Testis (tissue), 3 donors: ENCODE results near the gene SPPL2B. TPM values are rescaled to one million over a fixed set of nuclear protein-coding genes. Genes with fewer than 3 reads are reported as not detected.

Experiments used
- DNase-seq: peaks from one replicate; pipeline ENCODE4 v3.0.0-alpha.2; 2019
- H3K27ac ChIP-seq, 2 donors: fragments of 200-600 bp; sonication (generic); one replicate each; pipeline ENCODE4 v1.5.1; 2019
- H3K27me3 ChIP-seq: fragments of 200-600 bp; sonication (generic); one replicate; pipeline ENCODE4 v1.5.1; 2019
- H3K36me3 ChIP-seq: fragments of 200-600 bp; sonication (generic); one replicate; pipeline ENCODE4 v1.5.1; 2017; ENCODE audit warnings: low read depth; ENCODE audit errors: missing control alignments
- H3K4me1 ChIP-seq: fragments of 200-600 bp; sonication (generic); one replicate; pipeline ENCODE4 v1.5.1; 2019
- H3K4me3 ChIP-seq, 2 donors: fragments of 200-600 bp; sonication (generic); one replicate each; pipeline ENCODE4 v1.5.1; 2017 to 2019
- H3K9me3 ChIP-seq: fragments of 200-600 bp; sonication (generic); one replicate; pipeline ENCODE4 v1.5.1; 2017
- POLR2A ChIP-seq: fragments of 450-650 bp; IDR thresholded peaks from one replicate; pipeline ENCODE4 v1.6.1; 2017; ENCODE audit warnings: antibody characterized with exemption, mild to moderate bottlenecking, moderate library complexity
- WGBS, 2 donors: methylation state at CpG; one replicate each; pipeline ENCODE4 v1.1.5; 2018; 5-methylcytosine and 5-hydroxymethylcytosine counted together
- intact Hi-C: fragments of 100-400 bp; cut with DNase I; formaldehyde crosslinking; loops from one replicate; pipeline ENCODE4 v1.15.1; 2023; ENCODE audit warnings: low total_unique reads
- polyA plus RNA-seq: library from polyadenylated mRNA; stranded (reverse); fragments of 350-450 nt; fragmentation: Illumina TruSeq; extraction: RNeasy Lipid Tissue Mini Kit (QIAGEN cat#74804); gene quantifications from one replicate; pipeline ENCODE4 v1.2.3, GENCODE V29; 2014; ENCODE audit warnings: low read depth, low replicate concordance; ENCODE audit not compliant: insufficient read depth
- total RNA-seq, 2 donors: library from RNA; depleted of rRNA; stranded (reverse); fragments of >200 nt; gene quantifications; one replicate each; pipeline ENCODE4 v1.2.3, GENCODE V29; 2016
- TF ChIP-seq, protein P1 (sequence below), 3 experiments: fragments of 450-650 bp in 2 of 3; fragments of 200-600 bp in 1 of 3; sonication (generic) in 1 of 3; IDR thresholded peaks; one replicate each; pipeline ENCODE4 v1.5.1; 2016 to 2019; ENCODE audit warnings: antibody characterized with exemption in 3 of 3, mild to moderate bottlenecking in 2 of 3, moderate library complexity in 1 of 3

Gene SPPL2B
- total and polyA plus RNA-seq, 3 donors from 2014 or later = 132 to 215 (median 158) TPM

DNA sequence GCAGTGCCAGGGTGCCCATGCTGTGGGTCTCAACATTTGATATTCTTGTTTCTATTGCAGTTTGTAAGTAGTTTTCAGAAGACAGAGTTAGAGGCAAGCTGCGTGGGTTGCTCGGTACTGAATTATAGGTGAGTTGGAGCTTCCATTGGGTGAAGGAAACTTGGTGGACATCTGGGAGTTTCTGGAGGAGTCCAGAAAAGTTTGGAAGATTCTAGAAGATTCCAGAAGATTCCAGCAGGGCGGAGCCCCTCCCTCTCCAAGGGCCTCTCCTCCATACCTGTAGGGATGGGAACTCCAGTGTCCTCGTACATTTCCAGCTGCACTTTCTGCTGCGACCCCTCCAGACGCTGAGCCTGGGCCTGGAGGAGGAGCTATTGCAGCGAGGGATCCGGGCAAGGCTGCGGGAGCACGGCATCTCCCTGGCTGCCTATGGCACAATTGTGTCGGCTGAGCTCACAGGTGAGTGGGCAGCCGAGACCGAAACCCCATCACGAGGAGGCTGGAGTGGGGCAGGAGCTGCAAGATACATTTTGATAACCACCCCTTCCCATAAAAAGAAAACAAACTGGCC lies 70.3 kb downstream of the SPPL2B start:
- Histone ChIP-seq H3K36me3 (no peaks in the 10 kb centered on the region), H3K9me3 (no peaks in the 10 kb centered on the region)
- 85 to 91% methylated on average over 9 to 14 of the region's 14 CpGs for WGBS, 2 donors

DNA sequence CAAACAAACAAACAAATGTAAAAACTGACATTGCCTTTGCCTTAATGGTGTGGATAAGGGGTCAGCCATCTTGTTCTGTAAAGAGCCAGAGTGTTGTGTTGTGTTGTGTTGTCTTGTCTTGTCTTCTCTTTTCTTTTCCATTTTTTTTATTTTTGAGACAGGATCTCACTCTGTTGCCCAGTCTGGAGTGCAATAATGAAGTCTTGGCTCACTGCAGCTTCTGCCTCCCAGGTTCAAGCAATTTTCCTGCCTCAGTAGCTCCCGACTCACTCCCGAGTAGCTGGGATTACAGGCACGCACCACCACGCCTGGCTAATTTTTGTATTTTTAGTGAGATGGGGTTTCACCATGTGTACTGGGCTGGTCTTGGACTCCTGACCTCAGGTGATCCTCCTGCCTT lies 71.1 kb downstream of the SPPL2B start:
- Histone ChIP-seq H3K4me3 (no peak overlapping the region), H3K9me3 (no peaks in the 10 kb centered on the region), H3K27me3 (no peaks in the 10 kb centered on the region), H3K4me1 (no peaks in the 10 kb centered on the region), H3K36me3 (no peaks in the 10 kb centered on the region), H3K27ac (no peak overlapping the region)
- DNase-seq = no peak
- intact Hi-C loops = loop anchor here (10.0 kb wide), 1 partner anchor 125 kb away; no protein-coding TSS in a partner anchor
- TF ChIP-seq, protein P1, sequence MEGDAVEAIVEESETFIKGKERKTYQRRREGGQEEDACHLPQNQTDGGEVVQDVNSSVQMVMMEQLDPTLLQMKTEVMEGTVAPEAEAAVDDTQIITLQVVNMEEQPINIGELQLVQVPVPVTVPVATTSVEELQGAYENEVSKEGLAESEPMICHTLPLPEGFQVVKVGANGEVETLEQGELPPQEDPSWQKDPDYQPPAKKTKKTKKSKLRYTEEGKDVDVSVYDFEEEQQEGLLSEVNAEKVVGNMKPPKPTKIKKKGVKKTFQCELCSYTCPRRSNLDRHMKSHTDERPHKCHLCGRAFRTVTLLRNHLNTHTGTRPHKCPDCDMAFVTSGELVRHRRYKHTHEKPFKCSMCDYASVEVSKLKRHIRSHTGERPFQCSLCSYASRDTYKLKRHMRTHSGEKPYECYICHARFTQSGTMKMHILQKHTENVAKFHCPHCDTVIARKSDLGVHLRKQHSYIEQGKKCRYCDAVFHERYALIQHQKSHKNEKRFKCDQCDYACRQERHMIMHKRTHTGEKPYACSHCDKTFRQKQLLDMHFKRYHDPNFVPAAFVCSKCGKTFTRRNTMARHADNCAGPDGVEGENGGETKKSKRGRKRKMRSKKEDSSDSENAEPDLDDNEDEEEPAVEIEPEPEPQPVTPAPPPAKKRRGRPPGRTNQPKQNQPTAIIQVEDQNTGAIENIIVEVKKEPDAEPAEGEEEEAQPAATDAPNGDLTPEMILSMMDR (IDR thresholded peaks at IDR 0.05) = no peak
- no peak for TF ChIP-seq POLR2A
- 94 to 100% methylated on average over 4 of the region's 4 CpGs for WGBS, 2 donors

More for the DNA sequence above, 70.3 kb downstream of the SPPL2B start:
- H3K4me3 ChIP-seq = no peak overlapping the region
- H3K27ac ChIP-seq = no peak overlapping the region
- intact Hi-C loops = loop anchor here (10.0 kb wide), 1 partner anchor 124 kb away; no protein-coding TSS in a partner anchor
- TF ChIP-seq, protein P1 (IDR thresholded peaks at IDR 0.05) = no peak
- TF ChIP-seq POLR2A = no peak
- DNase-seq = no peak
- no peaks in the 10 kb centered on the region for H3K27me3 ChIP-seq
- no peaks in the 10 kb centered on the region for H3K4me1 ChIP-seq

Other genes with a start within 250 kb of the SPPL2B start
- gene MOB3A, start 232.4 kb upstream of the SPPL2B start, total RNA-seq = 10 to 100 TPM; 22.8 to 31.6 TPM
- 17.8 TPM for gene MOB3A, start 232.4 kb upstream of the SPPL2B start, polyA plus RNA-seq
- 100 to 1,000 TPM; 208 to 276 TPM for gene IZUMO4, start 231.8 kb upstream of the SPPL2B start, total RNA-seq
- 796 TPM for gene IZUMO4, start 231.8 kb upstream of the SPPL2B start, polyA plus RNA-seq
- gene AP3D1, start 177.1 kb upstream of the SPPL2B start, total RNA-seq = 100 to 1,000 TPM; 201 to 204 TPM
- 134 TPM for gene AP3D1, start 177.1 kb upstream of the SPPL2B start, polyA plus RNA-seq
- gene DOT1L, start 164.8 kb upstream of the SPPL2B start, total RNA-seq = 100 to 1,000 TPM; 128 to 147 TPM
- 183 TPM for gene DOT1L, start 164.8 kb upstream of the SPPL2B start, polyA plus RNA-seq
- gene PLEKHJ1, start 92.4 kb upstream of the SPPL2B start, total RNA-seq = 100 to 1,000 TPM; 126 to 153 TPM
- gene PLEKHJ1, start 92.4 kb upstream of the SPPL2B start, polyA plus RNA-seq = 111 TPM
- gene SF3A2, start 91.9 kb upstream of the SPPL2B start, total RNA-seq = 100 to 1,000 TPM; 102 to 122 TPM
- 117 TPM for gene SF3A2, start 91.9 kb upstream of the SPPL2B start, polyA plus RNA-seq
- 100 to 1,000 TPM; 180 to 268 TPM for gene AMH, start 79.4 kb upstream of the SPPL2B start, total RNA-seq
- 50.8 TPM for gene AMH, start 79.4 kb upstream of the SPPL2B start, polyA plus RNA-seq
- 1 to 10 TPM; 2.2 to 2.6 TPM for gene JSRP1, start 72.3 kb upstream of the SPPL2B start, total RNA-seq
- 4.6 TPM for gene JSRP1, start 72.3 kb upstream of the SPPL2B start, polyA plus RNA-seq
- under 1 TPM; 0.37 to 0.55 TPM for gene PEAK3, start 46.5 kb upstream of the SPPL2B start, total RNA-seq
- 0.16 TPM for gene PEAK3, start 46.5 kb upstream of the SPPL2B start, polyA plus RNA-seq
- gene LINGO3, start 20.5 kb upstream of the SPPL2B start, total RNA-seq = 1 to 10 TPM; 2.1 to 3.5 TPM
- gene LINGO3, start 20.5 kb upstream of the SPPL2B start, polyA plus RNA-seq = 0.45 TPM
- gene LSM7, start 98 bp upstream of the SPPL2B start, total RNA-seq = 100 to 1,000 TPM; 163 to 179 TPM
- gene LSM7, start 98 bp upstream of the SPPL2B start, polyA plus RNA-seq = 80.7 TPM
- gene TMPRSS9, start 31.6 kb downstream of the SPPL2B start, total RNA-seq = 1 to 10 TPM; 8.4 to 9.8 TPM
- 3.5 TPM for gene TMPRSS9, start 31.6 kb downstream of the SPPL2B start, polyA plus RNA-seq
- 10 to 100 TPM; 57.5 to 60.6 TPM for gene TIMM13, start 98.9 kb downstream of the SPPL2B start, total RNA-seq
- 66.6 TPM for gene TIMM13, start 98.9 kb downstream of the SPPL2B start, polyA plus RNA-seq
- 10 to 100 TPM; 69.4 to 69.7 TPM for gene LMNB2, start 128.3 kb downstream of the SPPL2B start, total RNA-seq
- 77.4 TPM for gene LMNB2, start 128.3 kb downstream of the SPPL2B start, polyA plus RNA-seq
- 10 to 100 TPM; 30.5 to 59.7 TPM for gene GADD45B, start 147.4 kb downstream of the SPPL2B start, total RNA-seq
- gene GADD45B, start 147.4 kb downstream of the SPPL2B start, polyA plus RNA-seq = 16.9 TPM